Duodenal mucosa (tissue), 2 donors: Measurements from ENCODE around the gene NR3C2.
"Not testable (repeated sequence)": the region's sequence is repeated elsewhere in the genome, so short reads cannot be mapped to it uniquely, and the experiment has no call there.

Source experiments
- H3K27ac ChIP-seq: one replicate; pipeline ENCODE4 v1.7.0; 2013; ENCODE audit warnings: low read depth, low read length
- H3K27me3 ChIP-seq, 2 donors: one replicate each; pipeline ENCODE4 v1.7.0; 2013; ENCODE audit warnings: low read length in 2 of 2, control low read depth in 1 of 2; ENCODE audit not compliant: insufficient read depth in 2 of 2, control insufficient read depth in 1 of 2
- H3K36me3 ChIP-seq, 2 donors: one replicate each; pipeline ENCODE4 v1.7.0; 2013; ENCODE audit warnings: low read length in 2 of 2, control low read depth in 1 of 2; ENCODE audit not compliant: insufficient read depth in 2 of 2, control insufficient read depth in 1 of 2
- H3K4me1 ChIP-seq, 2 donors: one replicate each; pipeline ENCODE4 v1.7.0; 2013; ENCODE audit warnings: low read length in 2 of 2, control low read depth in 1 of 2; ENCODE audit not compliant: insufficient read depth in 2 of 2, control insufficient read depth in 1 of 2
- H3K4me3 ChIP-seq, 2 donors: one replicate each; pipeline ENCODE4 v1.7.0; 2013; ENCODE audit warnings: low read length in 2 of 2, low read depth in 1 of 2
- H3K9ac ChIP-seq, 2 donors: one replicate each; pipeline ENCODE4 v1.7.0; 2013; ENCODE audit warnings: low read length in 2 of 2, low read depth in 1 of 2
- H3K9me3 ChIP-seq, 2 donors: one replicate each; pipeline ENCODE4 v1.7.0; 2013; ENCODE audit warnings: low read length in 2 of 2, control low read depth in 1 of 2; ENCODE audit not compliant: control insufficient read depth in 1 of 2

NR3C2 gene

GRCh38 chr4:148095346-148095923, 346.8 kb downstream of the NR3C2 start:
- H3K36me3 ChIP-seq = peaks cover 5 to 16% of the 10 kb centered on the region in 2 donors
- H3K4me1 ChIP-seq = no peaks in the 10 kb centered on the region
- H3K4me3 ChIP-seq = no peak overlapping the region
- no peaks in the 10 kb centered on the region for H3K27me3 ChIP-seq
- no peak overlapping the region for H3K9ac ChIP-seq
- no peaks in the 10 kb centered on the region for H3K9me3 ChIP-seq
- no peak overlapping the region for H3K27ac ChIP-seq

GRCh38 chr4:148094149-148094548, 348.1 kb downstream of the NR3C2 start:
- H3K36me3 ChIP-seq = peaks cover 5 to 17% of the 10 kb centered on the region in 2 donors
- no peaks in the 10 kb centered on the region for H3K9me3 ChIP-seq
- H3K4me3 ChIP-seq = no peak overlapping the region
- no peaks in the 10 kb centered on the region for H3K27me3 ChIP-seq
- no peak overlapping the region for H3K27ac ChIP-seq
- no peak overlapping the region for H3K9ac ChIP-seq
- no peaks in the 10 kb centered on the region for H3K4me1 ChIP-seq

- no peak overlapping the region for H3K4me3 ChIP-seq
- H3K27ac ChIP-seq = no peak overlapping the region
- peaks cover 0 to 17% of the 10 kb centered on the region in 2 donors for H3K36me3 ChIP-seq
- no peaks in the 10 kb centered on the region for H3K9me3 ChIP-seq
- H3K4me1 ChIP-seq = no peaks in the 10 kb centered on the region
- no peak overlapping the region for H3K9ac ChIP-seq
- no peaks in the 10 kb centered on the region for H3K27me3 ChIP-seq
These were observed 349.1 kb downstream of the NR3C2 start for GRCh38 chr4:148093065-148093464.

- H3K36me3 ChIP-seq = peaks cover 0 to 17% of the 10 kb centered on the region in 2 donors
- no peaks in the 10 kb centered on the region for H3K9me3 ChIP-seq
- H3K4me3 ChIP-seq = no peak overlapping the region
- H3K4me1 ChIP-seq = no peaks in the 10 kb centered on the region
- H3K27ac ChIP-seq = no peak overlapping the region
- no peaks in the 10 kb centered on the region for H3K27me3 ChIP-seq
- H3K9ac ChIP-seq = no peak overlapping the region
These were observed 349.7 kb downstream of the NR3C2 start for GRCh38 chr4:148092316-148093014.

- H3K4me3 ChIP-seq = no peak overlapping the region
- no peaks in the 10 kb centered on the region for H3K9me3 ChIP-seq
- H3K9ac ChIP-seq = no peak overlapping the region
- H3K27me3 ChIP-seq = no peaks in the 10 kb centered on the region
- H3K4me1 ChIP-seq = no peaks in the 10 kb centered on the region
- H3K36me3 ChIP-seq = peaks cover 0 to 17% of the 10 kb centered on the region in 2 donors
- H3K27ac ChIP-seq = no peak overlapping the region
These were observed 350.3 kb downstream of the NR3C2 start for GRCh38 chr4:148091896-148092295.

GRCh38 chr4:148090503-148091476, 351.4 kb downstream of the NR3C2 start:
- H3K27ac ChIP-seq = no peak overlapping the region
- H3K36me3 ChIP-seq = peaks cover 0 to 17% of the 10 kb centered on the region in 2 donors
- H3K9me3 ChIP-seq = no peaks in the 10 kb centered on the region
- no peak overlapping the region for H3K4me3 ChIP-seq
- no peaks in the 10 kb centered on the region for H3K4me1 ChIP-seq
- H3K9ac ChIP-seq = no peak overlapping the region
- H3K27me3 ChIP-seq = no peaks in the 10 kb centered on the region

- Histone ChIP-seq H3K4me3 (no peak overlapping the region), H3K27ac (no peak overlapping the region), H3K9me3 (no peaks in the 10 kb centered on the region), H3K9ac (no peak overlapping the region), H3K4me1 (no peaks in the 10 kb centered on the region), H3K36me3 (peaks cover 0 to 13% of the 10 kb centered on the region in 2 donors), H3K27me3 (no peaks in the 10 kb centered on the region)
These were observed 352.2 kb downstream of the NR3C2 start for GRCh38 chr4:148090029-148090428.

- Histone ChIP-seq H3K27me3 (no peaks in the 10 kb centered on the region), H3K4me1 (no peaks in the 10 kb centered on the region), H3K9me3 (no peaks in the 10 kb centered on the region)
These were observed 352.6 kb downstream of the NR3C2 start for GRCh38 chr4:148089624-148090023.

GRCh38 chr4:148083073-148083472, 359.1 kb downstream of the NR3C2 start:
- H3K27me3 ChIP-seq, H3K4me3 ChIP-seq, H3K27ac ChIP-seq, H3K9me3 ChIP-seq, H3K9ac ChIP-seq, H3K4me1 ChIP-seq: not testable (repeated sequence)
- H3K36me3 ChIP-seq = peaks cover 0 to 21% of the 10 kb centered on the region in 2 donors

More at GRCh38 chr4:148089624-148090023, 352.6 kb downstream of the NR3C2 start:
- H3K9ac ChIP-seq = no peak overlapping the region
- H3K27ac ChIP-seq = no peak overlapping the region
- peaks cover 0 to 13% of the 10 kb centered on the region in 2 donors for H3K36me3 ChIP-seq
- H3K4me3 ChIP-seq = no peak overlapping the region

GRCh38 chr4:148081745-148082144, 360.5 kb downstream of the NR3C2 start:
- peaks cover 2 to 23% of the 10 kb centered on the region in 2 donors for H3K36me3 ChIP-seq
- H3K4me1 ChIP-seq = no peaks in the 10 kb centered on the region
- no peaks in the 10 kb centered on the region for H3K9me3 ChIP-seq

More at GRCh38 chr4:148081745-148082144, 360.5 kb downstream of the NR3C2 start:
- H3K9ac ChIP-seq = no peak overlapping the region
- no peak overlapping the region for H3K4me3 ChIP-seq
- H3K27ac ChIP-seq = no peak overlapping the region
- no peaks in the 10 kb centered on the region for H3K27me3 ChIP-seq
